SIG-M5 (cell line): ENCODE data around the gene MED19.
"Not testable (repeated sequence)": the region's sequence is repeated elsewhere in the genome, so short reads cannot be mapped to it uniquely, and the experiment has no call there.

Experiments used
- DNase-seq: peaks from one replicate; lab custom pipeline; 2025; lab: John Stamatoyannopoulos, UW

Gene MED19, protein sequence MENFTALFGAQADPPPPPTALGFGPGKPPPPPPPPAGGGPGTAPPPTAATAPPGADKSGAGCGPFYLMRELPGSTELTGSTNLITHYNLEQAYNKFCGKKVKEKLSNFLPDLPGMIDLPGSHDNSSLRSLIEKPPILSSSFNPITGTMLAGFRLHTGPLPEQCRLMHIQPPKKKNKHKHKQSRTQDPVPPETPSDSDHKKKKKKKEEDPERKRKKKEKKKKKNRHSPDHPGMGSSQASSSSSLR

DNA sequence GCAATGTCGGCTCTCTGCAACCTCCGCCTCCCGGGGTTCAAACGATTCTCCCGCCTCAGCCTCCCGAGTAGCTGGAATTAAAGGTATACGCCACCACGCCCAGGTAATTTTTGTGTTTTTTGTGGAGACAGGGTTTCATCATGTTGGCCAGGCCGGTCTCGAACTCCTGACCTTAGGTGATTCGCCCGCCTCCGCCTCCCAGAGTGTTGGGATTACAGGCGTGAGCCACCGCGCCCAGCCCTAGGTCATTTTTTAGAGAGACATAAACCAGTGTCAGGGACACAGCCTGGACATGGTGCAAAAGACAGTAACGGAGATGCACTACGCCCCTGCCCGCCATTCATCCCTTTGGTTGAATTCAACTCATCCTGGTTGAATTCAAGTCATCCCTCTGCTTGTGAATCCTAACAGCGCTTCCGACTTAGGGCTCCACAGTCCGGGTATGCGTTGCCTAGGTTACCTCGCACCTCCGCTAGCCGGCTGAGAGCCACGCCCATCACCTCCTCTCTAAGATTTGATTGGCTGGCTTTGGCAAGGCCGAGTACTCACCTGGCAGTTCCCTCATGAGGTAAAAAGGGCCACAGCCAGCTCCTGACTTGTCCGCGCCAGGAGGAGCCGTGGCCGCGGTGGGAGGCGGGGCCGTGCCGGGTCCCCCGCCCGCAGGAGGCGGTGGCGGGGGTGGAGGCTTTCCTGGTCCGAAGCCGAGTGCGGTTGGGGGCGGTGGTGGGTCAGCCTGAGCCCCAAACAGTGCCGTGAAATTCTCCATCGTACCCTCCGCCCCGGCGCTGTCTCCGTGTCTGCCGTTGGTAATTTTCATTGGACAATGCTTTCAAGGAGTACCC, at the start of gene MED19:
TSS of gene MED19 (minus strand) at position 802 of the 842 bp plus-strand sequence. CDS start at position 766, 36 bp downstream.
- DNase-seq = peak; percentile 25

DNA sequence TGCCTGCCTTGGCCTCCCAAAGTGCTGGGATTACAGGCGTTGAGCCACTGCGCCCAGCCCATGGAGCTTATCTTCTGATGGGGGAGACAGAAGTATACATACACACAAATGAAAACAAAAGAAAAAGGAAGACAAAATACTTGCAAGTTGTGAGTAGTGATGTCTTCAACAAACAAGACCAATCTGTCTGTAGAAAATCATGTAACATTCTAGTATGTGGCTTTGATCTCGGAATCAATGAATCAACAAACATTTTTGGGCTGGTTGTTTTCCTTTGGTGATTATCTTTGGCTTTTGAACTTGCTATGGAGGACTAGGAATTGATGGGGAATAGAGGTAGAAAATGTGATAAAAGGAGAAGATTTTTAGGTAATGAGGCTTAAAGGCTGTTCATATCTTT, 46.2 kb upstream of the MED19 start:
- DNase-seq = no peak

DNA sequence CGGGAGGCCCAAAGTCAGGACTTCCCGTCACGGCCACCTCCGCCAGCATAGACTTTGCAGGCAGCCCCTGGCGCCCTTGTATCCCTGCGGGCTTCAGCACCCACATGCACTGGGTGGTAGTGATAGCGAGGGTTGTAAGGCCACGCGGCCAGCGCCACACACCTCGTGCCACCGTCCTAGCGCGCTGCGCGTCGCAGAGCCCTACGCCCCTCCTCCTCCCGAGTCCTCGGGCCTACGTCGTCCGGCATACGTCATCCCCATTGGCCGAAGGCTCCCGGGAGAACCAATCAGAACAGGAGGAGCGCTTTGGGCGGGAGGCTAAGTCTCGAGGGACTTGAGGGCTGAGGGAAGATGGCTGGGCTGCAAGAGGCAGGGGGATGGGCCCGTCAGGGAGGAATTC, 40.9 kb upstream of the MED19 start:
- no peak for DNase-seq

DNA sequence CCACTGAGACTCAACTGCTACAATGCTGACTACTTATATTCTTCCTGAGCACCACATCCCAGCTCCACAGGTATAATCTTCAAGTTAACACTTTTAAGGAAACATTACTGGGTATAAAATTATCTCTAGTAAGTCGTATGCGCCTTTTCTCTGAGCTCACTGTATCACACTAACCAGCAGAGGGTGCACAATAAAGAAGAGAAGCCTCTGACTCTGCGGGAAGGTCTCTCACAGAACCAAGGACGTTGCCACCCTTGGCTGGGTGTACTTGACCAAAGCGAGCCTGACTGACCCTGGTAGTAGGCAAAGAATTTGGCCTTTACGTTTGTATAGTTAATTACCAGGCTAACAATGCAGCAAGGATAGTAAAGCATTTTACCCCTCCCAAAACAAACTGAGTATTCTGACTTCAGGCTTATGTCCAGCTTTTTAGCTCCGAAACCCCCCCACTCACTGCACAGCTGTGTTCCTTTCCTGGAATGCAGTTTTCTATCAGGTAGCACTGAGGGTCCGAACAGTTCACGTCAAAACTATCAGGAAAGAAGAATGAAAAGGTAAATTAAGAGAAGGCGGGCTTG, 39.8 kb upstream of the MED19 start, which contains the start of gene BTBD18:
TSS of gene BTBD18 (minus strand) at position 144 of the 578 bp plus-strand sequence. CDS start 631 bp downstream, outside the sequence.
- no peak for DNase-seq

DNA sequence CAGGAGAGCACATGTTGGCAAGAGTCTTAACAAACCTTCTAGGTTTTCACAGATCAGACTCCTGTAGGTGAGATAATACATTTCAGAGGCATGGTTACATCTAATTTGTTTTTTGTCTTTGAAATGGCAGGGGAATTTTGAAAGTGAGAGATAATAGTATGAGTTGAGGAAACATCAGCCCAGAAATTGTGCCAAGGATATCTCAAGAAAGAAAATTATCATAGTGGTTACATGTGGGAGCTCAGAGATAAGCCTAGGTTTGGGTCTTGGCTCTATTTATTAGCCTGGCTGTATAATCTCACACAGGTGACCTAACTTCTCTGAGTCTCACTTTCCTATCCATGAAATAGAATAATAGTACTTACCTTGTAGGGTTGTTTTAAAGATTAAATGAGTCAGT, 39.2 kb upstream of the MED19 start:
- DNase-seq = no peak

DNA sequence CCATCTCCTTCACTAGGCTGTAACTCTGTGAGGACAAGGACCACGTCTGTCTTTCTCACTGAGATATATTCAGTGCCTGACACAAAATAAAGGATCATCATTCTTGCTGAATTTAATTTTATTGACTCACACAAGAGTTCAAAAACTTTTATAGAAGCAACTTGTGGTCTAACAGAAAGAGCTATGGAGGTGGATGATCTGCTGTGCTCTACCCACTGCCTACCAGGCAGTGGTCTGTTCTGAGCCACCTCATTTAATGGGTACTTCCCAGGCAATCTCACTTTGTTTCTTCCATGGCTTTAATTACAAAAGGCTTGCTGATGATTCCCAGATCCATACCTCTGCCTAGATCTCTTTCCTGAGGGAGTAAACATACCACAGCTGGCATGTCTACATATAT, 34.9 kb upstream of the MED19 start:
- no peak for DNase-seq

DNA sequence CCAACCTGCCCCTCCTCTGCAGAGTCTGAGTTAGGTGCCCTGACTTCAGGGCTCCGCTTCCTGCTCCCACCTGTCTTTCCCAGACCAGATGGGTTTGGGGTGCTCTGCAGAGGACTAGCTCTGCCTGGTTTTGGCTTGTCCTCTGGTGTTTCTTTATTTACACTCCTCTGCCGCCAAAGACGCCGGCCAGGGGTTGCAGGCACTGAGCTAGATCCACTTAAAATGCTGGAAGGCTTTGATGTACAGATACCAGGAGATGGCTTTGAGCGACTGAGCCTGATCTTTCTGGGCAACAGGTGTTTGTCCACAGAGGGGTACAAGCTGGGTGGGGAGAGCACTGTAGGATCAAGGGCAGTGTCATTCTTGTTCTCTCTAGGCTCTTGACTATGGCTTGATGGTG, 33.2 kb upstream of the MED19 start:
- no peak for DNase-seq

DNA sequence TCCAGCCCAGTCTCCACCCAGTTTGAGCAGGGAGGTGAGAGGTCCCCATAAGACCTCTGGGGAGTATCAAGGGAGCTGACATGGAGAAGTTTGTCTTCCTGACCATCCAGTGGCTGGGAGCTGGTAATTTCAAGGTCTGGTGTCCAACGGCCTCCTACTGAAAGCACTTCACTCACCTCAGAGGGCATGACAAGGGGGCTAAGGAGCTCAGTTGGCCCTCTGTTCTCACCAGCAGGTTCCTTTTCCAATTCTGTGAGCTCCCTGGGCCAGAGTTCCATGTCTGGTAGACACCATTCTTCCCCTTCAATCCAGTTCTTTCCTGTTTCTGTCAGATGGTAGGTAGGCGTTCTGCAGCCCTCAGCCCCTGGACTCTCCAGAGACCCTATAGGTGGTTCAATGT, 32.3 kb upstream of the MED19 start:
- DNase-seq = no peak

DNA sequence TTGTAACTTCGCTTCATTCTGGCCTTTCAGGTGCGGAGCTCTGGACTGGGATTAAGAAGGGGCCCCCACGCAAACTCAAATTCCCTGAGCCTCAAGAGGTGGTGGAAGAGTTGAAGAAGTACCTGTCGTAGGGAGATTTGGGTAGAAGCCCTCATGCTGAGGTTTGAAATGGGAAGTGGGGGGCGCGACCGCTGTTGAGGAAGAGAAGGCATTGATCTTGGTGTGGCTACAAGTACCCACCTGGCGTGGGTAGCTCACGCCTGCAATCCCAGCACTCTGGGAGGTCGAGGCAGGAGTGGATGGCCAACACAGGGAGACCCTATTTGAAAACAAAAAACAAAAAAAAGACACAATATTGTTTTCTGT, 30.1 kb upstream of the MED19 start:
- no peak for DNase-seq

DNA sequence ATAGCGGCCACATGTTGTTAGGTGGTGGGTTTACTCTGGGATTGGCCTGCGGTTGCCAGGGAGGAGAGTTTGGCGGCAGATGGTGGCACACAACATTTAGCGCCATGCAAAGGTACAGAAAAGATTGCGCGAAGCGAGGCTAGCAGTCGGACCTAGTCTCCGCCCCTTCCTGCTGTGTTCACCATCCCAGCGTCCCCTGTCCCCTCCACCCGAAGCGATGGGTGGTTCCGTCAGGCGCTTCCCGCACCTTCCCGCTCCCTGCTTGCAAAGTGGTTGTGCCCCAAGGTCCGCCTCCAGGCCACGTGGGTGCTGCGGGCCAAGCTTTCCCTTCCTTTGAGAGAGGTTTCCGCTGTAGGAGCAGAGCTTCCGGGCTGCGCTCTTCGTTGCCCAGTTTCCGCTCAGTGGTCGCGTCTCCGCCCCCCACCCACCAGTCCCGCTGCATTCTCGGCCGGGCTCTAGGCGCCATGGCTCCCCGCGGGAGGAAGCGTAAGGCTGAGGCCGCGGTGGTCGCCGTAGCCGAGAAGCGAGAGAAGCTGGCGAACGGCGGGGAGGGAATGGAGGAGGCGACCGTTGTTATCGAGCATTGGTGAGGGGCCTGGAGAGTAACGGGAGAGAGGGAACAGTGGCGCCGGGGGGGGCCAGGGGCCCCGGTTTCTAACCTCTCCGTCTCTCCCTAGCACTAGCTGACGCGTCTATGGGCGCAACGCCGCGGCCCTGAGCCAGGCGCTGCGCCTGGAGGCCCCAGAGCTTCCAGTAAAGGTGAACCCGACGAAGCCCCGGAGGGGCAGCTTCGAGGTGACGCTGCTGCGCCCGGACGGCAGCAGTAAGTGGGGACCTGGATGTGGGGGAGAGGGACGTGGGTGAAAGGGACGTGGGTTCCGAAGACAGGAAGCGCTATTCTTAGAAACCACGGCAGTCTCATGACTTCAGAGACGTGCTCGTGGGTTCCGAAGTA, 29.4 kb upstream of the MED19 start, which contains the start of gene SELENOH:
TSS of gene SELENOH (plus strand) at position 360 of the 955 bp plus-strand sequence. CDS start at position 465, 105 bp downstream.
- DNase-seq = peak; percentile 81

DNA sequence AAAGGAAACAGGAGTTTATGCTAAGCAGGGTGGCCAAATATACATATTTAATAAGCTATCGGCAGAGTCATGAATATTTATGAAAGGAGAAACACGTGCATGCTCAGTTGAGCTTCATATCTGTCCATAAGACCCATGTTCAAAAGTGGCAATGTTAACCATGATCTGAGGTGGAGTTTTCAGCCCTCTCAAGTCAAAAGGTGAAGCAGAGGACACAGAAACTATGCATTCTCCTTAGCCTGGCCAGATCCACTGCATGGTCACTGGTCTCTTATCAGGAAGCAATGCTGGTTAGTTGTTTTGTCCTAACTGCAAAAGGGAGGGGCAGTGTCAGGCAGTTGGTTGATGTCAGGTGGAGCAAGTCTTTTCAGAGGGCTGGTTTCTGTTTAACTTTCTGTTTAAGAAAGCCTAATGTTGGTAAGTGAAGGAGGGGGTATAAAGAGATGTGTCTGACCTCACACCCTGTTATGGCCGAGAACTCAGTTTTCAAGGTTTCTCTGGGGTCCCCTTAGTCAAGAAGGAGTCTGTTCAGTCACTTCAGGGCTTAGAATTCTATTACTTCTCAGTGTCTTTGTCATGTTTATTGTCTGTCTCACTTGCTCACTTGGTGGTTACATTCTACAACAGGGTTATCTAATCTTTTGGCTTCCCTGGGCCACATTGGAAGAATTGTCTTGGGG, 23.7 kb upstream of the MED19 start:
- DNase-seq = no peak

DNA sequence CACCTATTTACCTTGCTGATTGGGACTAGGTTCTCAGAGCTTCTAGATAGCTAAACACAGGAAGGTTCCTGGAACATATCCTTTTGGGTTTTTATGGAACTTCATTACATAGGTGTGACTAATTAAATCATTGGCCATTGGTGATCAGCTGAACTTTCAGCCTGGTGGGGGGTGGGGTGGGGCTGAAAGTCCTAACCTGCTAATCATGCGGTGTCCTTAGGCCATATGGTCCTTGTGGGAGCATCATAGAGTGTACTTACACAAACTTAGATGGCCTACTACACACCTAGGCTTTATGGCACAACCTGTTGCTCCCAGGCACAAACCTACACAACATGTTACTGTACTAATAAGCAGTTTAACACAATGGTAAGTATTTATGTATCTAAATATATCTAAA, 20.6 kb upstream of the MED19 start:
- no peak for DNase-seq

DNA sequence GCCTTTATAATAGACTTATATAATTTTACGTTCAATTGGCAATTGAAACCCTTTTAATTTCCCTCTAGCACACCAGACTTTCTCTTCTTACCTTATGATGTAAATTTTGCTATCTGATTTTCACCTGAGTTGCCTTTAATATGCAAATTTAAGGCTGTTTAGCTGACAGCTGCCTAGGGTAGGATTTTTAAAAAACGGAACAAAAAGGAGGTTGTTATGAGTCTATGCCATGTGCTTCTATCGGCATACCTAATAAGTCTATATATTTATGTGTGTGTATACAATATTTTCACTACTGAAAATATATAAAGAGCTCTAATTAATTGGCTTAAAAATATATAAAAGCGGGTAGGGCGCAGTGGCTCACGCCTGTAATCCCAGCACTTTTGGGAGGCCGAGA, 17.5 kb upstream of the MED19 start:
- DNase-seq = no peak

DNA sequence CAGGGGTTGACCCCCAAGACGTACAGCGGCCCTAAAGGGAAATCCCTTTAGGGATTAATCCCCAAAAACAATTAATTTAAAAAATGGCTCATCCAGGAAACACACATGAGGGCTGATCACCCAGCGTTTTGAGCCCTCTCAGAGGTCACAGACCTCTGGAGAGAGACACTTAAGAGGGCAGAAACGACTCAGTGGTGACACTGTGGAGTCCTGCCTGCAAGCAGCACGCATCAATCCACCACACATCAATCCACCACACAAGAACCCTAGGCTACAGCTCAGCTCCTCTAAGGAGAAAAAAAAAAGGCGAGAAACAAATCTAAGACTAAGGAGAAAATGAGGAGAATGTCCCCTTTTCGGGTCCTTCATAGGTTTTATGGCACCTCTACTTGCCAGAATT, 16.8 kb upstream of the MED19 start:
- DNase-seq = no peak

DNA sequence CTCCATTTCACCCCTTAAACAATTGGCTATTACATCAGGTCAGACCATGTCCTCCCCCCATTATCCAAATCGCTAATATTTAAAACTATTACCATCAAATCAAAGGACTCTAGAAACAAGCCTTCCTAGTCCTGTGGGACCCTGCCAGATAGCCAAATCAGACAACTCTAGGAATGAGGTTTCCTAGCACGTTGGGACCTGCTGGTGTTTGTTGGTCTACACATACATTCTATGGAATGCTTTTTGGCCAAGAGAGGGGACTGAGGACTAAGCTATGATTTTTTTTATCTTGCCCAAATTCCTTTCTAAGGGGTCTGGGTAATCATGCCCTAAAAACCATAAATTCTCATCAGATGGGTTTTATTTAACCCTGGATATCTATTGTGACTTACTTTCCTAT, 15.2 kb upstream of the MED19 start:
- no peak for DNase-seq

DNA sequence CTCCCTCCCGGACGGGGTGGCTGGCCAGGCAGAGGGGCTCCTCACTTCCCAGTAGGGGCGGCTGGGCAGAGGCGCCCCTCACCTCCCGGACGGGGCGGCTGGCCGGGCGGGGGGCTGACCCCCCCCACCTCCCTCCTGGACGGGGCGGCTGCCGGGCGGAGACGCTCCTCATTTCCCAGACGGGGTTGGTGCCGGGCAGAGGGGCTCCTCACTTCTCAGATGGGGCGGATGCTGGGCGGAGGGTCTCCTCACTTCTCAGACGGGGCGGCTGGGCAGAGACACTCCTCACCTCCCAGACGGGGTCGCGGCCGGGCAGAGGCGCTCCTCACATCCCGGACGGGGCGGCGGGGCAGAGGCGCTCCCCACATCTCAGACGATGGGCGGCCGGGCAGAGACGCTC, 4.7 kb upstream of the MED19 start:
- not testable (repeated sequence) for DNase-seq

DNA sequence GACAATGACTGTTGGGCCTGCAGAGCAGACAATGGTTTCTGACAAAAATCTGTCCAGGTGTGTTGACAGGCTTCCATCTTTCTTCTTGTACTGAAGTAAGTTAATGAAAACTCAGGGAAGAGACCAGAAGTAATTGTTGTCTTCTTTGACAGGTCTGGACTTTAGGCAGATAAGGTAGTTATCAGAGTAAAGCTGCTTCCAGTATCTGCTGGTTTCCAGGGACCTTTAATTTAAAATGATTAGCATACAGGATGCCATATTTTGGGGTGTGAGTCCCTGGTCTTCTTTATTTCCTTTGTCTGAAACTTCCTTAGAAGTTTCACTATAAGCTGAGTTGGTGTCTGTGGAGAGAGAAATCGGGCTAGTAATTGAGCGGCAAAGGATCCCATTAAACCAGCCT, 1.8 kb upstream of the MED19 start:
- no peak for DNase-seq

DNA sequence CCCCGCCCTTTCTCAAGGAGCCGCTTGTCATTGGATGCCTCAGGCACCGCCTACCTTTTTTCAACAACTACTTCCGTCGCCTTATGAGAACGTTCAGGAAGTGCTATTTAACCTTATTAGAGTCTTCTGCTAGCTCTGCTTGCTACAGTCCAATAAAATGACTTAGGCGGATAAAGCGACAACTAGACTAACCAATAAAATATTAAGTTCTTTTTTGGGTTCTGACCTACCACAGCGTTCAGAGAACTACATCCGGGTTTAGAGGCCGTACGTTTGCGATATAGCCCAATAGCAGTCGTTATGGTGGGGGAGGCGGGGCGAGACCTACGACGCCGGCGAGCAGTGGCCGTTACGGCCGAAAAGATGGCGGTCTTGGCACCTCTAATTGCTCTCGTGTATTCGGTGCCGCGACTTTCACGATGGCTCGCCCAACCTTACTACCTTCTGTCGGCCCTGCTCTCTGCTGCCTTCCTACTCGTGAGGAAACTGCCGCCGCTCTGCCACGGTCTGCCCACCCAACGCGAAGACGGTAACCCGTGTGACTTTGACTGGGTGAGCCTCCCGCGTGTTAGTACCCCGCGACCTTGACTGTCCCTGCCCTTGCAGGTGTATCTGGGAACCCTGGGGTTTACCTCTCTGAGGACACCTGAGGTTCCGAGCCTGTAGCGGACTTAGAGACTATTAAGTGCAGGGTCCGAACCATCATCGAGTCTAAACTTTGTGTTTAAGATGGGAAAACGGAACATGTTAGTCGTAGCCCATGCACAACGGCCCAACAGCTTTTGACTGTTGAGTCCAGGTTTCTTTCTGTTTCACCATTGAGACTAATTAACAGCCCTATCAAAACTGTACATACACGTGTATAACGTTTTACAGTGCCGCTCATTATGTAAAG, 488 bp upstream of the MED19 start, which contains the start of gene TMX2:
TSS of gene TMX2 (plus strand) at position 338 of the 895 bp plus-strand sequence. CDS start at position 364, 26 bp downstream.
- DNase-seq = peak; percentile 100

DNA sequence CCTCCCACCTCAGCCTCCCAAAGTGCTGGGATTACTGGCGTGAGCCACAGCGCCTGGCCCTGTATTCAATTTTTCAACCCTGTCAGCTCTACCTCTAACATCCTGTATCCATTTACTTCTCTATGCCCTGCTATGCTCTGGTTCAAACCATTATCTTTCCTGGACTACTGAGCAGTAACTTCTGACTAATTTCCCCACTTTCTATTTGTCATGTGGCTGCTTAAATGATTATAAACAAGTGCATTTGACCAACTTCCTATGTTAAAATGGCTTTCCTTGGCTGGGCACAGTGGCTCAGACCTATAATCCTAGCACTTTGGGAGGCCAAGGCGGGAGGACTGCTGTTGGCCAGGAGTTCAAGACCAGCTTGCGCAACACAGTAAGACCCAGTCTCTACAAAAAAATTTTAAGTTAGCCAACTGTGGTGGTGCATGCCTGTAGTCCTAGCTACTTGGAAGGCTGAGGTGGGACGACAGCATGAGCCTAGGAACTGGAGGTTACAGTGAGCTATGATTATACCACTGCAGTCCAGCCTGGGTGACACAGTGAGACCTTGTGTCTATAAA, 2.1 kb downstream of the MED19 start:
- DNase-seq = no peak

DNA sequence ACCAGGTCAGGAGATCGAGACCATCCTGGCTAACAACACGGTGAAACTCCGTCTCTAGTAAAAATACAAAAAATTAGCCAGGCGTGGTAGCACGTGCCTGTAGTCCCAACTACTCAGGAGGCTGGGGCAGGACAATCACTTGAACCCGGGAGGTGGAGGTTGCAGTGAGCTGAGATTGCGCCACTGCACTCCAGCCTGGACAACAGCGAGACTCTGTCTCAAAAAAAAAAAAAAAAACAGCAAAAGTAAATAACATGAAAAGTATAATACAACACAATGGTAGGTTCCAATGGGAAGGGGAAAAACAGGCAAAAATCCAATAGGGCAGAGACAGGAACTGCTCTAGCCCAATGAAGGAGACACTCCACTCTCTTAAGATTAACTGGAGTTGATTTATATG, 6.6 kb downstream of the MED19 start:
- DNase-seq = not testable (repeated sequence)
